Large intestine (tissue), 3 donors: ENCODE results near the gene ABL1. TPM values are rescaled to one million over a fixed set of nuclear protein-coding genes. Genes with fewer than 3 reads are reported as not detected.

Source experiments
- DNase-seq, 2 donors: peaks; one replicate each; pipeline versions ENCODE4 v3.0.0 to v3.0.0-alpha.2; 2013
- H3K27ac ChIP-seq: one replicate; pipeline ENCODE4 v1.5.1; 2013; ENCODE audit warnings: low read length
- H3K27me3 ChIP-seq: 2 replicates; pipeline ENCODE4 v1.6.1; 2013; ENCODE audit warnings: low read length; ENCODE audit not compliant: control insufficient read depth, insufficient read depth
- H3K36me3 ChIP-seq: 2 replicates; pipeline ENCODE4 v1.6.1; 2013; ENCODE audit warnings: low read length; ENCODE audit not compliant: control insufficient read depth, insufficient read depth
- H3K4me1 ChIP-seq: one replicate; pipeline ENCODE4 v1.6.1; 2013; ENCODE audit warnings: low read length; ENCODE audit not compliant: control insufficient read depth, insufficient read depth
- H3K4me3 ChIP-seq: one replicate; pipeline ENCODE4 v1.5.1; 2013; ENCODE audit warnings: low read length
- H3K9me3 ChIP-seq: one replicate; pipeline ENCODE4 v1.6.1; 2013; ENCODE audit warnings: mild to moderate bottlenecking, low read depth, low read length, moderate library complexity; ENCODE audit not compliant: control insufficient read depth
- WGBS: methylation state at CpG from one replicate; pipeline ENCODE4 v1.1.5; 2013; ENCODE audit warnings: low lambda C conversion rate; ENCODE audit not compliant: insufficient coverage; 5-methylcytosine and 5-hydroxymethylcytosine counted together
- polyA plus RNA-seq: library from polyadenylated mRNA; unstranded; fragments of 120-200 nt; gene quantifications from one replicate; pipeline ENCODE4 v1.2.1, GENCODE V29; 2013

The ABL1 gene
- polyA plus RNA-seq, 1 donor, result 50.9 TPM

DNA sequence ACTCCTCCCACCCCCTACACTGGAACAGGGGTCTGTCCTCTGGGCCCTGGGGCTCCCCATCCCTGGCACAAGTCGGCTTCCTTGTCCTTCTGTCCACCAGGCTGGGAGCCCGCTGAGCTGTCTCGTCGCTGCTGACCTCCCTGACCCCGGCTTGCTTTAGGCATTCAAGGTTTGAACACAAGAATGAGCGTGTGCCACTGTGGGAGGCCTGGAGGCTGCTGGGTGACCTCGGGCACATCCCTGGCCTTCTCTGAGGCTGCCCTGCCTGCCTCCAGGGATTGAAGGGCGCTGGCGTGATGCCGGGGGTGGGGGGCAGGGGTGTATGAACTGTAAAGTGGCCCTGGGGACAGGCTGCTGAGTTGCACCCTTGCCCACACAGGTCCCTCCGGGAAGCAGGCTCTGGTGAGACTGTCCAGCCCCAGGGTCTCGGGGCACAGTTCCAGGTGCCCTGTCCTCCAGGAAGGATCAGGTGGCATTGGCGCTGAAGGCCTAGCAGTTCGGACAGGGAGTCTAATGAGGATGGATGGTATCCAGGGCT is 85.8 kb downstream of the ABL1 start:
- Histone ChIP-seq H3K9me3 (no peaks in the 10 kb centered on the region), H3K36me3 (no peaks in the 10 kb centered on the region), H3K4me3 (no peak overlapping the region), H3K27ac (no peak overlapping the region), H3K27me3 (peaks cover 39% of the 10 kb centered on the region), H3K4me1 (no peaks in the 10 kb centered on the region)
- no peak for DNase-seq
- WGBS, result no CpG with 5 or more reads among the region's 14 CpGs

- WGBS, result no CpG with 5 or more reads among the region's 29 CpGs
- Histone ChIP-seq H3K27me3 (peaks cover 42% of the 10 kb centered on the region), H3K4me1 (no peaks in the 10 kb centered on the region), H3K36me3 (no peaks in the 10 kb centered on the region), H3K27ac (no peak overlapping the region), H3K4me3 (no peak overlapping the region), H3K9me3 (no peaks in the 10 kb centered on the region)
- DNase-seq, result no peak
Observed at GRCh38 chr9:130921300-130921988, 86.4 kb downstream of the ABL1 start.

- no peaks in the 10 kb centered on the region for H3K9me3 ChIP-seq
- peaks cover 42% of the 10 kb centered on the region for H3K27me3 ChIP-seq
- no CpG with 5 or more reads among the region's 31 CpGs for WGBS
- H3K4me3 ChIP-seq, result no peak overlapping the region
- no peaks in the 10 kb centered on the region for H3K36me3 ChIP-seq
- DNase-seq, result no peak
- H3K27ac ChIP-seq, result no peak overlapping the region
- no peaks in the 10 kb centered on the region for H3K4me1 ChIP-seq
Observed at GRCh38 chr9:130921989-130922892, 87.2 kb downstream of the ABL1 start.

DNA sequence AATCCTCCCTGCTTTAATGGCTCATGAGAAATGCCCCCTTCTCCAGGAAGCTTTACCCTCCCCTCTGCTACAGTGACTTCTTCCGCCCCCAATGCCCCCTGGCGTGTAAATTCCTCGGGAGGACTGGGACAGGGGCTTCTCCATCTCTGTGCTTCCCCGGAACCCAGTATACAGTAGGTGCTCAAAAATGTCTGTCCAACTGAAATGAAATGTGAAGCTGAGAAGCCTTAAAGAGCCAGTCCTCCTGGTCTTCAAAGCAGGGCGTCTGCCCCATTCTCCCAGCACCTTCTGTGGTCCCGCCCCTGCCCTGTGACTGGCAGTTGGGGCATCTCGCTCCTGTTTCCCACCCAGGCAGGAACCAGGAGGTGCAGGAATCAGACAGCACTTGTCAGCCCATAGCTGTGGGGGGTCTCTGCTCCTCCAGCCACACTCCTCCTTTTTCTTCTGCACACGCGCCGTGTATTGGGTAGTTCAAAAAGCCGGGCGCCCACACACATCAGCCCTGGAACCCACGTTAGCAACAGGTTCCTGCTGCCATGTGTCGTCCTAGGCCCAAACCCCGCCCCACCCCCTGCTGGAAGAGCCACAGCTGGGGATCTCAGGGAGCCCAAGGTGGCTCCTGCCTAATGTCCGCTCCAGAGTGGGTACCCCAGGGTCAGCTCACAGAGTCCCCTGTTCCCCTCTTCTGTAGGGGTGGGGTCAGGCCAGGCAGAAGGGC is 88.0 kb downstream of the ABL1 start:
- H3K27ac ChIP-seq, result no peak overlapping the region

GRCh38 chr9:130923611-130924447 is 88.8 kb downstream of the ABL1 start:
- WGBS, result no CpG with 5 or more reads among the region's 42 CpGs
- H3K4me1 ChIP-seq, result no peaks in the 10 kb centered on the region
- H3K36me3 ChIP-seq, result no peaks in the 10 kb centered on the region
- no peak overlapping the region for H3K27ac ChIP-seq
- no peak overlapping the region for H3K4me3 ChIP-seq
- no peak for DNase-seq
- peaks cover 38% of the 10 kb centered on the region for H3K27me3 ChIP-seq
- no peaks in the 10 kb centered on the region for H3K9me3 ChIP-seq

More for the DNA sequence above, 88.0 kb downstream of the ABL1 start:
- no peak overlapping the region for H3K4me3 ChIP-seq
- no peaks in the 10 kb centered on the region for H3K9me3 ChIP-seq
- WGBS, result no CpG with 5 or more reads among the region's 16 CpGs
- H3K4me1 ChIP-seq, result no peaks in the 10 kb centered on the region
- H3K27me3 ChIP-seq, result peaks cover 39% of the 10 kb centered on the region
- DNase-seq, result no peak
- no peaks in the 10 kb centered on the region for H3K36me3 ChIP-seq

DNA sequence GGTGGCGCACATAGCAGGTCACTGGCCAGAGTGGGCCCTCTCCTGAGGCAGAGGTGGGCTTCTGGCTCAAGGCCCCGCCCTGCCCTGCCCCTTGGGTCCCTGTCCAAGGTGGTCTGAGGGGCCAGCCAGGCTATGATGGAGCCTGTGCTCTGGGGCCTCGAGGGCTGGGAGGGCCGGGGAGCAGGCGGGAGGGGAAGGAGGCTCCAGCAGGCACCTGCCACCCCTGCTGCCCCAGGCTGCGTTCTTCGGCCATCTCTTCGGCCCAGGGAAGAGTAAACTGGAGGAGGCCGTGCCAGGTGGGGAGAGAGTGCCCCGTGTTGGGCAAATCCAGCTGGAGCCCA is 89.4 kb downstream of the ABL1 start:
- 60% methylated on average over 2 of the region's 10 CpGs for WGBS
- peaks cover 38% of the 10 kb centered on the region for H3K27me3 ChIP-seq
- no peaks in the 10 kb centered on the region for H3K4me1 ChIP-seq

DNA sequence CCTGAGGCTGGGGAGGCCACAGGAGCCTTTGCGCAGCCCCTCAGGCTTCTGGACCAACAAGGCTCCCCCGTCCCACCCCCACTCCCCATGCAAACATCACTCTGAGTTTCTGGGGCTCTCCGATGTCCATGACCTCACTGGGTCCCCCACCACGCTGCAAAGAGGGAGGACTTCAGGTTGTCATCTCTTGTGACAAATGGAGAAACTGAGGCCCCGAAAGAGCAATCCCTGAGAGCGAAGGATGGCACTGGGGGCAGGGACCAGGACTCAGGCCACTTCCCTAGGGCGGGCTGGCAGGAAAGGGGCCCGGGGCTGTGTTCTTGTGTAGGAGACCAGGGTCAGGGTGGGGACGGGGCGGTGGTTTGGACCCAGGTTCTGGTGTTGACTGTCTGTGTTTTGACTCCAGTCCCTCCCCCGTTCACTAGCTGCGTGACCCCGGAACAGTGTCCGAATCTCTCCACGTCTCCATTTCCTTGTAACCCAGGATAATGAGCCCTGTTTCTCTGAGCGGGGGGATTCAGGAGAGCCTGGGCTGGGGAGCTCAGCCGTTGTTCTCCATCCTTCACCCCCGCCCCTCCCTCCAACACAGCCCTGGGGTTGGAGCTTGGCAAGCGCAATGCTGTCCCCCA is 90.1 kb downstream of the ABL1 start:
- WGBS, result no CpG with 5 or more reads among the region's 19 CpGs
- H3K27me3 ChIP-seq, result peaks cover 37% of the 10 kb centered on the region
- H3K27ac ChIP-seq, result no peak overlapping the region
- H3K4me1 ChIP-seq, result no peaks in the 10 kb centered on the region
- H3K36me3 ChIP-seq, result no peaks in the 10 kb centered on the region
- no peaks in the 10 kb centered on the region for H3K9me3 ChIP-seq
- DNase-seq, result no peak
- no peak overlapping the region for H3K4me3 ChIP-seq

More for the DNA sequence above, 89.4 kb downstream of the ABL1 start:
- Histone ChIP-seq H3K27ac (no peak overlapping the region), H3K4me3 (no peak overlapping the region), H3K9me3 (no peaks in the 10 kb centered on the region), H3K36me3 (no peaks in the 10 kb centered on the region)
- no peak for DNase-seq

DNA sequence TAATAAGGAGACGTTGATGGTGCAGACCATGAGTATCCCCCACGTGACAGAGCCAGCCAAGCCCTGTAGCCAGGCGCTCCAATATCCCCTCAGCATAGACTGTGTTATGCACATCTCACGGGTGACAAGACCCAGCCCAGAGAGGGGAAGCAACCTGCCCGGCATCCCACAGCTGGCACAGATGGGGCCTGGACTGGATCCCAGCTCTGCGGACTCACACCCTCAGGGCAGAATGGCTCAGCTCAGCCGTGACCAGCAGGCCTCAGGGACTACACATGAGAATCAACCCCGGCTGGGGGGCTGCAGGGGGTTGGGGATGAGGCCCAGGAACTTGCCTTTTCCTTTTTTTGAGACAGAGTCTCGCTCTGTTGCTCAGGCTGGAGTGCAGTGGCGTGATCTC is 92.3 kb downstream of the ABL1 start:
- peaks cover 29% of the 10 kb centered on the region for H3K27me3 ChIP-seq
- WGBS, result no CpG with 5 or more reads among the region's 10 CpGs
- DNase-seq, result no peak

DNA sequence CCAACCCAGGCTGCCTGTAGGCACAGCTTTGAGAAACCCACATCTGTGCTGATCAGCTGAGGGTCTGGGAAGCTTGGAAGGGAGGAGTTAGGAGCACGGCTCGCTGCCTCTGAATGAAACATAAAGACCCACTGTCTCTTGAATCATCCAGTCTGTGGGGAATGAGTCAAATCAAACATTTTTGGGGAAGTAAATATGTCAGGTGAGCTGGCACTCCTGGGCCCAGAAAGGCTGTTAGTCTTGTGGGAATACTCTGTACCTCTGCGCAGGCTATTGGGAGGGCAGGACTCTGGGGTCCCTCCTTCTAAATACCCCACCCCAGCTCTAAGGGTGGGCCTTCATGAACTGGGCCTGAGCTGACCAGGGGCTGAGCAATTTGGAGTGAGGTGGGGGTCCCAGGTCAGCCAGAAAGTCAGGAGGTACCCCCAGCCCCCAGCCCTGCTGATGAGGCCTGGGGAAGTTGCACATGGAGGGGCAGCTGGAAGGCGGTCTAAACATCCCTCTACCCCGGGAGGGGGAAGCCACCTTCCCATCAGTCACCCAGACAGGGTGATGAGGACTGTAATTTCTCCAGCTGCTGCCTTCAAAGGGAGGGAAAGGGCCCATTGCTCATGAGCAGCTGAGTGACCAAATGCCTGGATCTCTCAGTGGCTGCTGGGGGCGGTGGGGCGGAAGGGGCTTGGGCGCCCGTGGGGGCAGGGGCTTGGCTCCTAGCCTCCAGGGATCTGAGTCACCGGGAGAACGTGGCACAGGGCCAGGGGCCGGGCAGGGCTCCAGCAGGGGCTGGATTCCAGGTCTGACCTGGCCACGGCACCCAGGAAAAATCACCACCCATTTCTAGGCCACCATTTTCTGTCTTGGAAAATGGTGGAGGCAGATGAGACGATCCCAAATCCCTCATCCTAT is 93.2 kb downstream of the ABL1 start:
- Histone ChIP-seq H3K9me3 (no peaks in the 10 kb centered on the region), H3K4me3 (no peak overlapping the region), H3K27me3 (peaks cover 33% of the 10 kb centered on the region), H3K36me3 (no peaks in the 10 kb centered on the region), H3K27ac (no peak overlapping the region), H3K4me1 (peaks cover 2% of the 10 kb centered on the region)
- WGBS, result no CpG with 5 or more reads among the region's 14 CpGs
- no peak for DNase-seq

More for the DNA sequence above, 92.3 kb downstream of the ABL1 start:
- no peaks in the 10 kb centered on the region for H3K36me3 ChIP-seq
- no peak overlapping the region for H3K27ac ChIP-seq
- no peaks in the 10 kb centered on the region for H3K4me1 ChIP-seq
- no peak overlapping the region for H3K4me3 ChIP-seq
- no peaks in the 10 kb centered on the region for H3K9me3 ChIP-seq
